GM18868 (cell line): ENCODE data around the gene ANXA4.

Experiments used
- ATAC-seq: cut with Tn5 transposase; IDR thresholded peaks from one replicate; pipeline ENCODE4 v1.9.1; 2021; ENCODE audit warnings: mild to moderate bottlenecking, moderate library complexity; ENCODE audit not compliant: unreplicated experiment

The ANXA4 gene

GRCh38 chr2:69836316-69836715 lies 94.4 kb downstream of the ANXA4 start:
- no peak for ATAC-seq

GRCh38 chr2:69837533-69837932 lies 95.6 kb downstream of the ANXA4 start:
- ATAC-seq: no peak

GRCh38 chr2:69843993-69844392 lies 102.1 kb downstream of the ANXA4 start:
- no peak for ATAC-seq

GRCh38 chr2:69844560-69844959 lies 102.6 kb downstream of the ANXA4 start:
- no peak for ATAC-seq

- no peak for ATAC-seq
These were observed 104.5 kb downstream of the ANXA4 start for GRCh38 chr2:69846182-69847067.

GRCh38 chr2:69847068-69847828 lies 105.3 kb downstream of the ANXA4 start:
- no peak for ATAC-seq

GRCh38 chr2:69848186-69848790 lies 106.4 kb downstream of the ANXA4 start:
- no peak for ATAC-seq

- no peak for ATAC-seq
These were observed 116.3 kb downstream of the ANXA4 start for GRCh38 chr2:69858261-69858660.

GRCh38 chr2:69863298-69863697 lies 121.4 kb downstream of the ANXA4 start:
- ATAC-seq: no peak
